HG03066 (cell line): ENCODE measurements around the gene STAU1.
"Not testable (repeated sequence)": the region's sequence is repeated elsewhere in the genome, so short reads cannot be mapped to it uniquely, and the experiment has no call there.

Experiments
- ATAC-seq: cut with Tn5 transposase; IDR thresholded peaks from one replicate; pipeline ENCODE4 v1.9.1; 2021; ENCODE audit warnings: low read depth; ENCODE audit not compliant: unreplicated experiment

The STAU1 gene

GRCh38 chr20:49207076-49207475 lies 18.9 kb upstream of the STAU1 start:
- no peak for ATAC-seq

GRCh38 chr20:49203746-49204145 lies 15.6 kb upstream of the STAU1 start:
- no peak for ATAC-seq

- ATAC-seq = no peak
Observed at GRCh38 chr20:49203011-49203410, 14.9 kb upstream of the STAU1 start.

- no peak for ATAC-seq
Observed at GRCh38 chr20:49199729-49200293, 11.7 kb upstream of the STAU1 start.

GRCh38 chr20:49192944-49193518 lies 4.9 kb upstream of the STAU1 start:
- ATAC-seq = not testable (repeated sequence)

GRCh38 chr20:49187330-49187850 lies 744 bp downstream of the STAU1 start:
- ATAC-seq = no peak

GRCh38 chr20:49186535-49187329 lies 1.4 kb downstream of the STAU1 start:
- ATAC-seq = no peak

GRCh38 chr20:49185071-49185761 lies 2.9 kb downstream of the STAU1 start:
- ATAC-seq = no peak

GRCh38 chr20:49184691-49185070 lies 3.5 kb downstream of the STAU1 start:
- ATAC-seq = no peak

GRCh38 chr20:49184084-49184501 lies 4.0 kb downstream of the STAU1 start:
- ATAC-seq = not testable (repeated sequence)

GRCh38 chr20:49183444-49183843 lies 4.7 kb downstream of the STAU1 start:
- ATAC-seq = no peak

- no peak for ATAC-seq
Observed at GRCh38 chr20:49181265-49181877, 6.8 kb downstream of the STAU1 start.

- ATAC-seq = no peak
Observed at GRCh38 chr20:49179368-49180277, 8.5 kb downstream of the STAU1 start.

GRCh38 chr20:49174183-49174582 lies 14.0 kb downstream of the STAU1 start:
- ATAC-seq = no peak

GRCh38 chr20:49172413-49172812 lies 15.7 kb downstream of the STAU1 start:
- ATAC-seq = no peak

GRCh38 chr20:49171909-49172308 lies 16.2 kb downstream of the STAU1 start:
- no peak for ATAC-seq

GRCh38 chr20:49170714-49171113 lies 17.4 kb downstream of the STAU1 start:
- no peak for ATAC-seq

GRCh38 chr20:49169547-49169946 lies 18.6 kb downstream of the STAU1 start:
- no peak for ATAC-seq

- ATAC-seq = not testable (repeated sequence)
Observed at GRCh38 chr20:49168864-49169263, 19.3 kb downstream of the STAU1 start.
